ENCODE data around the gene FAM184A.

FAM184A gene

GRCh38 chr6:118917546-118918328 lies 160.7 kb downstream of the FAM184A start:
- no peak for DNase-seq (ENCODE audit: low read depth, low spot score)
- POLR2A ChIA-PET = no interaction called here
- TF ChIP-seq CTCF (IDR thresholded peaks at IDR 0.05; ENCODE audit: insufficient read depth, low read length, missing control alignments) = no peak
- H3K4me3 ChIP-seq (ENCODE audit: low read depth, low read length) = no peak overlapping the region
- CTCF ChIA-PET = interaction anchor here (2.0 kb wide), 1 partner anchor 23 kb away, joined by 4 read pairs; no protein-coding TSS in a partner anchor

- CTCF ChIA-PET = no interaction called here
- POLR2A ChIA-PET = no interaction called here
- no peak for TF ChIP-seq CTCF (IDR thresholded peaks at IDR 0.05; ENCODE audit: insufficient read depth, low read length, missing control alignments)
- DNase-seq (ENCODE audit: low read depth, low spot score) = no peak
- H3K4me3 ChIP-seq (ENCODE audit: low read depth, low read length) = no peak overlapping the region
Measured at GRCh38 chr6:118914598-118914997, 163.9 kb downstream of the FAM184A start.

- no peak for TF ChIP-seq CTCF (IDR thresholded peaks at IDR 0.05; ENCODE audit: insufficient read depth, low read length, missing control alignments)
- ChIA-PET POLR2A (no interaction called here), CTCF (interaction anchor here (0.7 to 1.0 kb wide), 4 partner anchors 16 to 266 kb away, joined by 3 read pairs; no protein-coding TSS in a partner anchor)
- DNase-seq (ENCODE audit: low read depth, low spot score) = no peak
- H3K4me3 ChIP-seq (ENCODE audit: low read depth, low read length) = no peak overlapping the region
Measured at GRCh38 chr6:118913161-118913560, 165.3 kb downstream of the FAM184A start.

GRCh38 chr6:118912646-118913045 lies 165.8 kb downstream of the FAM184A start:
- no peak overlapping the region for H3K4me3 ChIP-seq (ENCODE audit: low read depth, low read length)
- POLR2A ChIA-PET = no interaction called here
- TF ChIP-seq CTCF (IDR thresholded peaks at IDR 0.05; ENCODE audit: insufficient read depth, low read length, missing control alignments) = no peak
- CTCF ChIA-PET = interaction anchor here (0.7 to 1.0 kb wide), 3 partner anchors 13 to 265 kb away, joined by 3 read pairs; no protein-coding TSS in a partner anchor
- no peak for DNase-seq (ENCODE audit: low read depth, low spot score)

Measured in AG04449 (cell line).